HEK293 (cell line): Measurements from ENCODE around the gene MGME1.

ENCODE experiments used
- CTCF ChIA-PET: fragments of 350-600 bp; formaldehyde crosslinking; extraction: SDS; loops from one replicate; lab custom pipeline; 2021; ENCODE audit warnings: antibody characterized with exemption; lab: Yijun Ruan, JAX
- POLR2A ChIA-PET: fragments of 300-600 bp; formaldehyde crosslinking; extraction: SDS; loops from one replicate; lab custom pipeline; 2020; ENCODE audit warnings: antibody characterized with exemption, inconsistent platforms; lab: Yijun Ruan, JAX
- H3K27ac ChIP-seq: fragments of 200-500 bp; sonication (Bioruptor generic); 2 replicates; pipeline ENCODE4 v1.5.1; 2014; ENCODE audit warnings: low read depth, low read length, control low read depth, inconsistent platforms; ENCODE audit errors: extremely low read depth
- H3K36me3 ChIP-seq, 2 experiments: fragments of 200-500 bp in 1 of 2; sonication (Bioruptor generic) in 1 of 2; 1 replicate in 1 of 2; 2 replicates in 1 of 2; pipeline ENCODE4 v1.5.1; 2014 to 2017; ENCODE audit warnings: inconsistent platforms in 2 of 2, low read length in 2 of 2; ENCODE audit not compliant: control insufficient read depth in 2 of 2, insufficient read depth in 1 of 2
- H3K4me1 ChIP-seq: fragments of 200-500 bp; sonication (Bioruptor generic); 2 replicates; pipeline ENCODE4 v1.5.1; 2014; ENCODE audit warnings: mild to moderate bottlenecking, low read length, inconsistent platforms; ENCODE audit not compliant: control insufficient read depth, insufficient read depth
- H3K4me3 ChIP-seq: 2 replicates; pipeline ENCODE4 v1.5.1; 2011; ENCODE audit warnings: low read depth, mild to moderate bottlenecking, control low read depth, low read length, moderate library complexity
- H3K9me3 ChIP-seq: fragments of 200-500 bp; sonication (Bioruptor generic); 2 replicates; pipeline ENCODE4 v1.5.1; 2014; ENCODE audit warnings: low read depth, low read length, inconsistent platforms; ENCODE audit not compliant: control insufficient read depth, insufficient read depth
- FEZF1 ChIP-seq: fragments of 450-650 bp; formaldehyde crosslinking; IDR thresholded peaks from 2 replicates; pipeline ENCODE4 v1.5.1; 2016; ENCODE audit warnings: missing biosample characterization, missing genetic modification characterization
- ZBTB44 ChIP-seq: fragments of 450-650 bp; IDR thresholded peaks from 2 replicates; pipeline ENCODE4 v1.5.1; 2018; ENCODE audit warnings: missing biosample characterization, mild to moderate bottlenecking, missing genetic modification characterization
- ZFP69B ChIP-seq: fragments of 450-650 bp; formaldehyde crosslinking; IDR thresholded peaks from 2 replicates; pipeline ENCODE4 v1.5.1; 2016; ENCODE audit warnings: missing biosample characterization, missing genetic modification characterization
- ZNF121 ChIP-seq: fragments of 450-650 bp; formaldehyde crosslinking; IDR thresholded peaks from 2 replicates; pipeline ENCODE4 v1.5.1; 2016; ENCODE audit warnings: missing biosample characterization, missing genetic modification characterization
- ZNF132 ChIP-seq: fragments of 450-650 bp; formaldehyde crosslinking; IDR thresholded peaks from 2 replicates; pipeline ENCODE4 v1.5.1; 2017; ENCODE audit warnings: missing biosample characterization, missing genetic modification characterization, borderline replicate concordance
- ZNF366 ChIP-seq: fragments of 450-650 bp; formaldehyde crosslinking; conservative IDR thresholded peaks from 2 replicates; pipeline ENCODE4 v1.5.1; 2016; ENCODE audit warnings: missing biosample characterization, missing genetic modification characterization
- ZNF426 ChIP-seq: fragments of 450-650 bp; formaldehyde crosslinking; IDR thresholded peaks from 2 replicates; pipeline ENCODE4 v1.5.1; 2017; ENCODE audit warnings: missing biosample characterization, missing genetic modification characterization, mild to moderate bottlenecking, inconsistent platforms, moderate library complexity
- ZNF48 ChIP-seq: fragments of 450-650 bp; formaldehyde crosslinking; IDR thresholded peaks from 2 replicates; pipeline ENCODE4 v1.5.1; 2016; ENCODE audit warnings: missing biosample characterization, missing genetic modification characterization
- ZNF510 ChIP-seq: fragments of 450-650 bp; formaldehyde crosslinking; IDR thresholded peaks from 2 replicates; pipeline ENCODE4 v1.5.1; 2018; ENCODE audit warnings: mild to moderate bottlenecking, missing genetic modification characterization, missing biosample characterization; ENCODE audit not compliant: insufficient replicate concordance
- ZNF704 ChIP-seq: fragments of 450-650 bp; formaldehyde crosslinking; IDR thresholded peaks from 2 replicates; pipeline ENCODE4 v1.5.1; 2016; ENCODE audit warnings: missing biosample characterization, missing genetic modification characterization
- TF ChIP-seq, protein P1 (sequence below): fragments of 450-650 bp; formaldehyde crosslinking; IDR thresholded peaks from 2 replicates; pipeline ENCODE4 v1.5.1; 2016; ENCODE audit warnings: missing biosample characterization, missing genetic modification characterization
- TF ChIP-seq, protein P2 (sequence below): IDR thresholded peaks from 2 replicates; pipeline ENCODE4 v1.6.1; 2011; ENCODE audit warnings: mild to moderate bottlenecking, low read depth, low read length, borderline replicate concordance
- TF ChIP-seq, protein P3 (sequence below): fragments of 450-650 bp; formaldehyde crosslinking; IDR thresholded peaks from 2 replicates; pipeline ENCODE4 v1.5.1; 2016; ENCODE audit warnings: missing biosample characterization, missing genetic modification characterization

MGME1 gene

DNA sequence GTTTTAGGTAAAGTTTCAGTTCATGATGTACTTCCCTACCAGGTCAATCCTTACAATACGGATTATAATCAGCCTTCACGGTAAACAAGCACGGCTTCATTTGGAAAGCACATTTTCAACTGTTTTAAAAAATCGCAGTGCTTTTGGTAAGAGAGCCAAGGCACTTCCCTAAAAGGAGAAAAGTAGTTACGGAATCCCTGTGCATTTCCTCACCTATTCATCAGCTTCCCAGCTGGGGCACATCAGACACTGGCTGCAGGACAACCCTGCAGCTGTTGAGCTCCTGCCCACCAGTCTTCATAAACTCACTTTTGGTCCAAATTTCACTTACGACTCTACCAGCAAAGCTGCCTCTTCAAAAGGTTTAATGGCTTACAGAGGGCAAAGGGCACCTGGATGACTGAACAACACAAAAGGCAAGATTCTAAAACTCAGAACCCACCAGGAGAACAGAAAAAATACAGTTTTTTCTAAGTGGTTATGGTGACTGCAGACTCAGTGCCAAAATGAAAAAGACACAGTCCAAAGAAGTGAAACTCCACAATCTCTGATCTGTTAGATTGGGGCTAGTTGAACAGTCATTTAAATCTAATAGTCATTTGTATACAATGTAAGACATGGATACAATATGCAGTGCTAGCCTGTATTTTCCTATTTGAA, 7.8 kb upstream of the MGME1 start (continued):
- TF ChIP-seq, protein P1, sequence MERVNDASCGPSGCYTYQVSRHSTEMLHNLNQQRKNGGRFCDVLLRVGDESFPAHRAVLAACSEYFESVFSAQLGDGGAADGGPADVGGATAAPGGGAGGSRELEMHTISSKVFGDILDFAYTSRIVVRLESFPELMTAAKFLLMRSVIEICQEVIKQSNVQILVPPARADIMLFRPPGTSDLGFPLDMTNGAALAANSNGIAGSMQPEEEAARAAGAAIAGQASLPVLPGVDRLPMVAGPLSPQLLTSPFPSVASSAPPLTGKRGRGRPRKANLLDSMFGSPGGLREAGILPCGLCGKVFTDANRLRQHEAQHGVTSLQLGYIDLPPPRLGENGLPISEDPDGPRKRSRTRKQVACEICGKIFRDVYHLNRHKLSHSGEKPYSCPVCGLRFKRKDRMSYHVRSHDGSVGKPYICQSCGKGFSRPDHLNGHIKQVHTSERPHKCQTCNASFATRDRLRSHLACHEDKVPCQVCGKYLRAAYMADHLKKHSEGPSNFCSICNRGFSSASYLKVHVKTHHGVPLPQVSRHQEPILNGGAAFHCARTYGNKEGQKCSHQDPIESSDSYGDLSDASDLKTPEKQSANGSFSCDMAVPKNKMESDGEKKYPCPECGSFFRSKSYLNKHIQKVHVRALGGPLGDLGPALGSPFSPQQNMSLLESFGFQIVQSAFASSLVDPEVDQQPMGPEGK (tag by site-specific recombination) = no peak

- no peak for TF ChIP-seq ZNF48 (tag by site-specific recombination)
- TF ChIP-seq, protein P2, sequence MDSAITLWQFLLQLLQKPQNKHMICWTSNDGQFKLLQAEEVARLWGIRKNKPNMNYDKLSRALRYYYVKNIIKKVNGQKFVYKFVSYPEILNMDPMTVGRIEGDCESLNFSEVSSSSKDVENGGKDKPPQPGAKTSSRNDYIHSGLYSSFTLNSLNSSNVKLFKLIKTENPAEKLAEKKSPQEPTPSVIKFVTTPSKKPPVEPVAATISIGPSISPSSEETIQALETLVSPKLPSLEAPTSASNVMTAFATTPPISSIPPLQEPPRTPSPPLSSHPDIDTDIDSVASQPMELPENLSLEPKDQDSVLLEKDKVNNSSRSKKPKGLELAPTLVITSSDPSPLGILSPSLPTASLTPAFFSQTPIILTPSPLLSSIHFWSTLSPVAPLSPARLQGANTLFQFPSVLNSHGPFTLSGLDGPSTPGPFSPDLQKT = no peak
- no peak for TF ChIP-seq ZFP69B (tag by site-specific recombination)
- TF ChIP-seq ZNF426 (tag by site-specific recombination) = no peak
- no peak for TF ChIP-seq ZBTB44 (tag by site-specific recombination)
- TF ChIP-seq ZNF510 (tag by site-specific recombination) = no peak
- TF ChIP-seq ZNF132 (tag by site-specific recombination) = no peak
- no peak for TF ChIP-seq ZNF366 (tag by site-specific recombination)
- no peak for TF ChIP-seq FEZF1 (tag by site-specific recombination)
- no peak for TF ChIP-seq ZNF121 (tag by site-specific recombination)
- TF ChIP-seq ZNF704 (tag by site-specific recombination) = no peak
- TF ChIP-seq, protein P3, sequence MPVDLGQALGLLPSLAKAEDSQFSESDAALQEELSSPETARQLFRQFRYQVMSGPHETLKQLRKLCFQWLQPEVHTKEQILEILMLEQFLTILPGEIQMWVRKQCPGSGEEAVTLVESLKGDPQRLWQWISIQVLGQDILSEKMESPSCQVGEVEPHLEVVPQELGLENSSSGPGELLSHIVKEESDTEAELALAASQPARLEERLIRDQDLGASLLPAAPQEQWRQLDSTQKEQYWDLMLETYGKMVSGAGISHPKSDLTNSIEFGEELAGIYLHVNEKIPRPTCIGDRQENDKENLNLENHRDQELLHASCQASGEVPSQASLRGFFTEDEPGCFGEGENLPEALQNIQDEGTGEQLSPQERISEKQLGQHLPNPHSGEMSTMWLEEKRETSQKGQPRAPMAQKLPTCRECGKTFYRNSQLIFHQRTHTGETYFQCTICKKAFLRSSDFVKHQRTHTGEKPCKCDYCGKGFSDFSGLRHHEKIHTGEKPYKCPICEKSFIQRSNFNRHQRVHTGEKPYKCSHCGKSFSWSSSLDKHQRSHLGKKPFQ (tag by site-specific recombination) = no peak
- H3K4me1 ChIP-seq = peaks cover 20% of the 10 kb centered on the region
- POLR2A ChIA-PET = no interaction called here
- no peak overlapping the region for H3K4me3 ChIP-seq
- peaks cover under 1 to 77% of the 10 kb centered on the region in 2 experiments; a peak in 2 of 3 replicates for H3K36me3 ChIP-seq
- CTCF ChIA-PET = no interaction called here
- no peaks in the 10 kb centered on the region for H3K9me3 ChIP-seq
- no peak overlapping the region for H3K27ac ChIP-seq
Measured at GRCh38 chr20:17961587-17961940, 7.3 kb upstream of the MGME1 start.
